CD4-positive, alpha-beta T cell treated with Interleukin-4 for 4 hours (primary cell): Measurements from ENCODE around the gene PRRC1.

Experiments used
- DNase-seq: peaks from one replicate; pipeline ENCODE4 v3.0.0-alpha.2; 2020

Gene PRRC1

GRCh38 chr5:127582773-127583370, 65.4 kb downstream of the PRRC1 start:
- no peak for DNase-seq

- no peak for DNase-seq
These were observed 66.4 kb downstream of the PRRC1 start for GRCh38 chr5:127583866-127584265.

- DNase-seq = no peak
These were observed 68.2 kb downstream of the PRRC1 start for GRCh38 chr5:127585661-127586060.

GRCh38 chr5:127586066-127586770, 68.8 kb downstream of the PRRC1 start:
- DNase-seq = no peak

- no peak for DNase-seq
These were observed 69.4 kb downstream of the PRRC1 start for GRCh38 chr5:127586811-127587210.

GRCh38 chr5:127587246-127587917, 69.9 kb downstream of the PRRC1 start:
- DNase-seq = no peak

- DNase-seq = no peak
These were observed 70.9 kb downstream of the PRRC1 start for GRCh38 chr5:127588368-127588767.

- no peak for DNase-seq
These were observed 72.0 kb downstream of the PRRC1 start for GRCh38 chr5:127589309-127590030.

GRCh38 chr5:127590156-127590722, 72.8 kb downstream of the PRRC1 start:
- no peak for DNase-seq

GRCh38 chr5:127595484-127596368, 78.3 kb downstream of the PRRC1 start:
- no peak for DNase-seq

GRCh38 chr5:127596501-127596900, 79.1 kb downstream of the PRRC1 start:
- DNase-seq = no peak

- DNase-seq = no peak
These were observed 81.9 kb downstream of the PRRC1 start for GRCh38 chr5:127599320-127599719.

GRCh38 chr5:127599847-127600246, 82.4 kb downstream of the PRRC1 start:
- DNase-seq = no peak

- DNase-seq = no peak
These were observed 83.7 kb downstream of the PRRC1 start for GRCh38 chr5:127601111-127601510.

GRCh38 chr5:127601601-127602000, 84.2 kb downstream of the PRRC1 start:
- DNase-seq = no peak

- DNase-seq = no peak
These were observed 85.0 kb downstream of the PRRC1 start for GRCh38 chr5:127602481-127602880.

- DNase-seq = no peak
These were observed 85.7 kb downstream of the PRRC1 start for GRCh38 chr5:127602896-127603844.
